GM12873 (cell line): ENCODE measurements around the gene RHCG.

Experiments used
- TF ChIP-seq, protein P1 (sequence below): IDR thresholded peaks from 2 replicates; pipeline ENCODE4 v1.5.1; 2012; ENCODE audit warnings: low read depth, mild to moderate bottlenecking, moderate library complexity, low read length, control low read depth; ENCODE audit not compliant: insufficient read depth; ENCODE audit errors: missing control alignments

Gene RHCG

DNA sequence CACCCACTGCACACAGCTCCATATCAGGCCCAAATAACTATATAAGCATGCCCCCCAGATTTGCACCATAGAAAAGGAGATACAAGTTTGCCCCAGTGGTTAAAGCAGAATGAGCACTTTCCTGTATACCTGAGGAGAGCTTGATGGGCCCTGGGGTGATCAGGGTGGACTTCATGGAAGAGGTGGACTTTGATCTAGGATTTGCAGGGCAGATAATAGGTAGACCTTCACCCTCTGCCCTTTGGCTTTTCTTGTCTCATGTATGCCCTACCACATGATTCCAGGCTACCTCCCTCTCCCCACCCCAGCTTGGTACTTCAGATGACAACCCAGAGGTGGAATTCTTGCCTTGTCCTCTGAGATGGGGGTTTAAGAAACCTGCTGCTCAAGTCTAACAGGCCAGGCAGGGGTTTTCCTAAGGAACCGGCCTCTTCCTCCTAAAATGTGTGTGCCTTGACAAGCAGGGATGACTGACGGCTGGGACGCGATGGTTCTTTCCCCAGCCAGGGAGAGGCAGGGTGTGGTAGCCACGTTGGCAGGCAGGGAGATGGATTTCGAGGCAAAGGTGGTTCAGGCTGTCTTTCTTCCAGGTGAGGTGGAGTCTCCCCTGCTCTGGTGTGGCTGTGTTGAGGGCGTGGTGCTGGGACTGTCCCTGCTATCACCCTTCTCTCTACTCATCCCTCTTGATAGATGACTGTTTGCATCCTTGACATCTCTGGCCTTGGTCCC, 6.6 kb upstream of the RHCG start:
- TF ChIP-seq, protein P1, sequence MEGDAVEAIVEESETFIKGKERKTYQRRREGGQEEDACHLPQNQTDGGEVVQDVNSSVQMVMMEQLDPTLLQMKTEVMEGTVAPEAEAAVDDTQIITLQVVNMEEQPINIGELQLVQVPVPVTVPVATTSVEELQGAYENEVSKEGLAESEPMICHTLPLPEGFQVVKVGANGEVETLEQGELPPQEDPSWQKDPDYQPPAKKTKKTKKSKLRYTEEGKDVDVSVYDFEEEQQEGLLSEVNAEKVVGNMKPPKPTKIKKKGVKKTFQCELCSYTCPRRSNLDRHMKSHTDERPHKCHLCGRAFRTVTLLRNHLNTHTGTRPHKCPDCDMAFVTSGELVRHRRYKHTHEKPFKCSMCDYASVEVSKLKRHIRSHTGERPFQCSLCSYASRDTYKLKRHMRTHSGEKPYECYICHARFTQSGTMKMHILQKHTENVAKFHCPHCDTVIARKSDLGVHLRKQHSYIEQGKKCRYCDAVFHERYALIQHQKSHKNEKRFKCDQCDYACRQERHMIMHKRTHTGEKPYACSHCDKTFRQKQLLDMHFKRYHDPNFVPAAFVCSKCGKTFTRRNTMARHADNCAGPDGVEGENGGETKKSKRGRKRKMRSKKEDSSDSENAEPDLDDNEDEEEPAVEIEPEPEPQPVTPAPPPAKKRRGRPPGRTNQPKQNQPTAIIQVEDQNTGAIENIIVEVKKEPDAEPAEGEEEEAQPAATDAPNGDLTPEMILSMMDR, result no peak

DNA sequence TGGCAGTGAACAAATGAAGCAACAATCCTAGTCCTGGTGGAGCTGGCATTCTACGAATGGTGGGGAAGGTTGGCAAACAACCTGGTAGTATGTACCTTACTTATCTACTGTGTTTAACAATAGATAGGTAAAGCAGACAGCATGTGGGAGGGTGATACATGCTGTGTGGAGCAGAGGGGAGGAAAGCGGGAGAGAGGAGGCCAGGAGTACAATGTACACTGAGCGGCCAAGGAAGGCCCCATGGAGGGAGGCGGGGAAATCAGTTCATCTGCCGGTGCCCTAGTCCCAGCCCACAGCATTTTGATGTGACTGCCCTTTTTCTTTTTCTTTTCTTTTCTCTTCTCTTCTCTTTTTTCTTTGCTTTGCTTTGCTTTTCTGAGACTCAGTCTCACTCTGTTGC, 5.3 kb upstream of the RHCG start:
- TF ChIP-seq, protein P1, result no peak

DNA sequence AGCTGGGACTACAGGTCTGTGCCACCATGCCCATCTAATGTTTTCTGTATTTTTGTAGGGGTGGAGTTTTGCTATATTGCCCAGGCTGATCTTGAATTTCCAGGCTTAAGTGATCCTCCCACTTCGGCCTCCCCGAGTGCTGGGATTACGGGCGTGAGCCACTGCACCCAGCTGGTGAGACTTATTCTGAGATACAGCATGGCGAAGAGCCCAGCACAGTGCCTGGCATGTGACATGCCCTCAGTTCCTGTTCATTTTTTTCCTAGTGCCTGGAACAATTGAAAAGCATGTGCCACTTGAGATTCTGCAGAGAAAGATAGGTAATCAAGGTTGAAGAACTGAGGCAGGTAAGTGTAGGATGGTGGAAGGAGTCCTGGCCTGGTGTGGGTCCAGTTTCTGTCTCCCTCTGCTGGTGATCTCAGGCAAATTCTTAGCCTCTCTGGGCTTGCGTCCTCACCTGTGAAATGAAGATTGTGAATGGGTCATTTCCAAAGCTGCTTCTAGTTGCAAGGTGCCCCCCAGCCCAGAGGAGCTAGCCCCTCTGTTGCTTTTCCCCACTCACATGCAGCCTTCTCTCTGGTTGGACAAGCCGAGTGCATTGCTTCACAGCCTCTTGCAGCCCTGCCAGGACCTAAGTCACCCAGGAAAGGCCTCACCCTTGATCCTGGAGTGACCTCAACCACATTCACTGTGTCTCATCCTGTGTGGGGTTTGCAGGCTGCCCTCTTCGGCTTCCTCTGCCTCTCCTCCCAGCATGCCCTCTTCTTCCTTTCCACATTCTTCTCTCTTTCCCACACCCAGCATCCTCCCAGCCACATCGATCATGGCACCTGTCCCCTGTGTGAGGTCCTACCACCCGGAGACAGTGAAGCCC, 4.3 kb upstream of the RHCG start:
- TF ChIP-seq, protein P1, result peak; percentile 74

DNA sequence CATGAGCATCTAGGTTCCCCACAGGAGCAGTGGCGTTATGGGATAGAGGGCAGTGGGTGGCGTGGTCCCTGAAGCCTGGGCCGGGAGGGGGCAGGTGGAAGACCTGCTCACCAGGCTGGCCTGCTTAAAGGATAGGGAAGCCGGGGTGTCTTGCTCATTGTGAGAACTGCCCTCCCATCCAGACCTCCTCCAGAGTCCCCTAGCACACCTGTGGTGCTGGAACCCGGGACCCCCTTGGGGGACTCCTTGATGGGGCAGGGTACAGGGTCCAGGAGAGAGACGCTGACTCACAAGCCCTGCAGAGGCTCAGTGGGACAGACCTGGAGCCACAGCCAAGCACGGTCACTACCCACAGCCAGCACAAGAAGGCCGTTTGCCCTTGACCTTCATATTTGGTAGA, 2.8 kb upstream of the RHCG start:
- TF ChIP-seq, protein P1, result no peak

DNA sequence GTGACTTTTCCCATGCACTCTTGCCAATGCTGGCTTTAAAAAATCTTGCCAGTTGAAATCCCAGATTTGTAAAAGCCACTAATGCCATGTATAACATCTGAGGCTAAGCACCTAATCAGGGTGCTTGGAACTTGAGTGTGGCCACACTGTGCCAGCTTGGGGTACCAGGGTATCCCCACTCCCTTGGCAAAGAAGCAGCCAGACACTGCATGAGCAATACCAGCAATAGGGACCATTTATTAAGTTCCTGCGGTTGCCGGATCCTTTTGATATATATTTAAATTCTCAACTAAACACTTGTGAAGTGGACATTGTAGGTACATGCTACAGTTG, 2.2 kb upstream of the RHCG start:
- TF ChIP-seq, protein P1, result no peak

DNA sequence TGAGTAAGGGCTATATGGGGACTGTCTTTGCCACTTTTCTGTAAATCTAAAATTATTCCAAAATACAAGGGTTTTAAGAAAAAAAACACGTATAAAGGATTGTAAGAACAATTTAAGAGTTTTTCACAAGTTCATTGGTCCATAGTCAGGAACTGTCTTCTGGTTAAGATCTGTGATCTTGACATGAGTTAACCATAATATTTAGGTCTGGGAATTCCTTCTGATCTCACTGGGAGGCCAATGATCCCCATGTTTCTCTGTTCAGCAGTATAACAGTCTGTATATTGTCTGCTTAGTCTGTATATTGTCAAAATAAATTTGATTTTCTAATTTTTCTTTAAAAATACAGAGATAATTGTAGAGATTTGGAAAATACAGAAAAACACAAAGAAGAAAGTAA, 848 bp upstream of the RHCG start:
- TF ChIP-seq, protein P1, result no peak

DNA sequence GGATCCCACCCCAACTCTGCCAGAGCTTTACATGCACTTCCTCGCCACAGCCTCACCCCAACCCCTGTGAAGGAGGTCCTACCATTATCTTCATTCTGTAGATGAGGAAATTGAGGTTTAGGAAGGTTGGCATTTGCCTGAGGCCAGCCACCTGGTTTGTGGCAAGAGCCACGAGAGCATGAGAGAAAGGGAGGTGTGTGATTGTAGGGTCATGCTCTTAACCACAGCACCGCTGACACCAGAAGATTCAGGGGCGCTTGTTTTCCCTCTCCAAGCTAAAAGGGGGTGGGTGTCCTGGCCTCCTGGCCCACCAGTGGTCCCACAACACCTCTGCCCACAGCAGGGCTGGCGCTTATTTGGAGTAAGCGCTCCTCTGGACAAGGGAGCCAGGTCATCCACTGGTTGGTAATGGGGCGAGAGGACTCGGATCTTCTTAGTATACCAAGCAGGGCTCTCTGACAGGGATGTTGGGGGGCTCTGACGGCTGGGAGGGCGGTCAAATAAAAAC, 691 bp downstream of the RHCG start:
- TF ChIP-seq, protein P1, result no peak
